Esophagus (tissue), 2 donors: ENCODE measurements around the gene CHMP4A. TPM values are rescaled to one million over a fixed set of nuclear protein-coding genes. Genes with fewer than 3 reads are reported as not detected.
"Not testable (repeated sequence)": the region's sequence is repeated elsewhere in the genome, so short reads cannot be mapped to it uniquely, and the experiment has no call there.

Experiments
- H3K27ac ChIP-seq, 2 donors: one replicate each; pipeline ENCODE4 v1.5.1; 2013; ENCODE audit warnings: low read depth in 2 of 2, mild to moderate bottlenecking in 2 of 2, inconsistent platforms in 1 of 2, low read length in 1 of 2, moderate library complexity in 1 of 2
- H3K27me3 ChIP-seq, 2 donors: one replicate each; pipeline ENCODE4 v1.6.1; 2013; ENCODE audit warnings: low read length in 2 of 2, control low read depth in 1 of 2, mild to moderate bottlenecking in 1 of 2; ENCODE audit not compliant: insufficient read depth in 2 of 2, control insufficient read depth in 1 of 2
- H3K36me3 ChIP-seq, 2 donors: one replicate each; pipeline ENCODE4 v1.6.1; 2013; ENCODE audit warnings: low read length in 1 of 2; ENCODE audit not compliant: control insufficient read depth in 2 of 2, insufficient read depth in 2 of 2
- H3K4me1 ChIP-seq, 2 donors: one replicate each; pipeline ENCODE4 v1.6.1; 2013; ENCODE audit warnings: low read length in 1 of 2; ENCODE audit not compliant: control insufficient read depth in 2 of 2, insufficient read depth in 2 of 2
- H3K4me3 ChIP-seq, 2 donors: one replicate each; pipeline ENCODE4 v1.5.1; 2013; ENCODE audit warnings: low read length in 2 of 2, mild to moderate bottlenecking in 2 of 2, low read depth in 1 of 2, moderate library complexity in 1 of 2
- H3K9me3 ChIP-seq, 2 donors: one replicate each; pipeline ENCODE4 v1.6.1; 2013; ENCODE audit warnings: mild to moderate bottlenecking in 2 of 2, low read depth in 1 of 2, low read length in 1 of 2, moderate library complexity in 1 of 2; ENCODE audit not compliant: control insufficient read depth in 2 of 2, insufficient read depth in 1 of 2
- WGBS, 2 donors: extraction: QIAGEN DNeasy Blood & Tissue Kit; methylation state at CpG; one replicate each; pipeline ENCODE4 v1.1.7; 2013; 5-methylcytosine and 5-hydroxymethylcytosine counted together
- polyA plus RNA-seq, 2 donors: library from polyadenylated mRNA; stranded (reverse); fragments of 200-250 nt; gene quantifications; one replicate each; pipeline ENCODE4 v1.2.3, GENCODE V29; 2013
- donor health status: healthy with polysubstance abuse.
- donor health status: Bipolar disorder and iron deficiency.

The CHMP4A gene
- polyA plus RNA-seq, 2 donors = 37.0 to 65.7 TPM

GRCh38 chr14:24215495-24216344 lies 2.4 kb upstream of the CHMP4A start, which contains the start of gene MDP1:
TSS of gene MDP1 (minus strand) at chr14:24216066. CDS start at chr14:24215955, 111 bp downstream.
- Histone ChIP-seq H3K27ac (peak within 1 kb of the TSS; percentile 92 to 99), H3K4me3 (peak within 1 kb of the TSS; percentile 61 to 67), H3K36me3 (peaks cover 5 to 8% of the 10 kb centered on the region in 2 donors), H3K4me1 (no peaks in the 10 kb centered on the region), H3K27me3 (no peaks in the 10 kb centered on the region), H3K9me3 (no peaks in the 10 kb centered on the region)
- WGBS, 2 donors = 0 to 1% methylated on average over 40 of the region's 40 CpGs

GRCh38 chr14:24213866-24214662 lies 776 bp upstream of the CHMP4A start:
- Histone ChIP-seq H3K9me3 (no peaks in the 10 kb centered on the region), H3K27ac (peak overlapping the region; percentile 99 to 100), H3K27me3 (no peaks in the 10 kb centered on the region), H3K4me1 (no peaks in the 10 kb centered on the region), H3K36me3 (peaks cover 19 to 21% of the 10 kb centered on the region in 2 donors), H3K4me3 (peak overlapping the region in 1 of 2 donors; percentile 82)
- 88 to 92% methylated on average over 7 of the region's 7 CpGs for WGBS, 2 donors

GRCh38 chr14:24211311-24211710 lies 2.0 kb downstream of the CHMP4A start:
- no peaks in the 10 kb centered on the region for H3K27me3 ChIP-seq
- 89 to 93% methylated on average over 6 of the region's 6 CpGs for WGBS, 2 donors
- peak overlapping the region in 1 of 2 donors; percentile 10 for H3K27ac ChIP-seq
- H3K4me3 ChIP-seq = no peak overlapping the region
- no peaks in the 10 kb centered on the region for H3K9me3 ChIP-seq
- peaks cover 23 to 24% of the 10 kb centered on the region in 2 donors for H3K36me3 ChIP-seq
- no peaks in the 10 kb centered on the region for H3K4me1 ChIP-seq

GRCh38 chr14:24207625-24208024 lies 5.7 kb downstream of the CHMP4A start:
- H3K36me3 ChIP-seq = peaks cover 23 to 26% of the 10 kb centered on the region in 2 donors
- no peaks in the 10 kb centered on the region for H3K9me3 ChIP-seq
- H3K4me3 ChIP-seq = no peak overlapping the region
- H3K4me1 ChIP-seq = no peaks in the 10 kb centered on the region
- no peaks in the 10 kb centered on the region for H3K27me3 ChIP-seq
- no peak overlapping the region for H3K27ac ChIP-seq
- WGBS, 2 donors = 99 to 100% methylated on average over 2 of the region's 2 CpGs

- 92 to 93% methylated on average over 5 of the region's 5 CpGs for WGBS, 2 donors
- Histone ChIP-seq H3K4me1 (no peaks in the 10 kb centered on the region), H3K4me3 (no peak overlapping the region), H3K36me3 (peaks cover 23 to 26% of the 10 kb centered on the region in 2 donors), H3K27me3 (no peaks in the 10 kb centered on the region), H3K27ac (no peak overlapping the region), H3K9me3 (no peaks in the 10 kb centered on the region)
Observed at GRCh38 chr14:24207104-24207551, 6.2 kb downstream of the CHMP4A start.

- 97% methylated on average over 11 of the region's 11 CpGs for WGBS, 2 donors
- Histone ChIP-seq H3K4me3 (no peak overlapping the region), H3K27ac (no peak overlapping the region), H3K4me1 (no peaks in the 10 kb centered on the region), H3K36me3 (peaks cover 23 to 25% of the 10 kb centered on the region in 2 donors), H3K27me3 (no peaks in the 10 kb centered on the region), H3K9me3 (no peaks in the 10 kb centered on the region)
Observed at GRCh38 chr14:24206260-24207103, 6.8 kb downstream of the CHMP4A start.

GRCh38 chr14:24204163-24205146 lies 8.8 kb downstream of the CHMP4A start:
- H3K36me3 ChIP-seq = peaks cover 9 to 14% of the 10 kb centered on the region in 2 donors
- 90 to 95% methylated on average over 7 of the region's 7 CpGs for WGBS, 2 donors

GRCh38 chr14:24203249-24203886 lies 9.9 kb downstream of the CHMP4A start:
- not testable (repeated sequence) for H3K27me3 ChIP-seq, H3K36me3 ChIP-seq, H3K9me3 ChIP-seq, H3K4me3 ChIP-seq, H3K4me1 ChIP-seq, H3K27ac ChIP-seq
- 96 to 97% methylated on average over 16 of the region's 16 CpGs for WGBS, 2 donors

More at GRCh38 chr14:24204163-24205146, 8.8 kb downstream of the CHMP4A start:
- no peak overlapping the region for H3K27ac ChIP-seq
- H3K4me1 ChIP-seq = no peaks in the 10 kb centered on the region
- H3K27me3 ChIP-seq = no peaks in the 10 kb centered on the region
- H3K4me3 ChIP-seq = no peak overlapping the region
- no peaks in the 10 kb centered on the region for H3K9me3 ChIP-seq
